HAP-1 (cell line): ENCODE data around the gene RGP1.

ENCODE experiments used
- DNase-seq, 2 experiments: peaks; one replicate each; pipeline ENCODE4 v3.0.0-alpha.2; 2016 to 2020; ENCODE audit warnings: low spot score in 2 of 2
- H3K27me3 ChIP-seq: fragments of 250-450 bp; sonication (Bioruptor Pico); 2 replicates; pipeline ENCODE4 v1.5.1; 2020; ENCODE audit warnings: low read depth, mild to moderate bottlenecking, moderate library complexity
- H3K36me3 ChIP-seq: fragments of 250-450 bp; sonication (Bioruptor Pico); replicated peaks from 2 replicates; pipeline ENCODE4 v1.5.1; 2020; ENCODE audit warnings: mild to moderate bottlenecking
- H3K4me1 ChIP-seq: fragments of 250-450 bp; sonication (Bioruptor Pico); 2 replicates; pipeline ENCODE4 v1.5.1; 2020; ENCODE audit warnings: mild to moderate bottlenecking
- H3K4me3 ChIP-seq: fragments of 250-450 bp; sonication (Bioruptor Pico); 2 replicates; pipeline ENCODE4 v1.5.1; 2020; ENCODE audit warnings: mild to moderate bottlenecking, moderate library complexity
- H3K9me3 ChIP-seq: fragments of 250-450 bp; sonication (Bioruptor Pico); 2 replicates; pipeline ENCODE4 v1.5.1; 2020; ENCODE audit warnings: mild to moderate bottlenecking, moderate library complexity
- in situ Hi-C: fragments of 300-500 bp; cut with MboI; formaldehyde crosslinking; loops from 3 replicates; pipeline ENCODE4 v1.14.3; 2020; ENCODE audit warnings: low sequenced_read_pairs, inconsistent platforms, mixed read lengths

RGP1 gene

GRCh38 chr9:35743452-35743851 is 5.6 kb upstream of the RGP1 start:
- H3K27me3 ChIP-seq = no peaks in the 10 kb centered on the region
- H3K9me3 ChIP-seq = no peaks in the 10 kb centered on the region
- in situ Hi-C loops = no loop called here
- DNase-seq = no peak
- peaks cover 63% of the 10 kb centered on the region for H3K36me3 ChIP-seq
- H3K4me1 ChIP-seq = peaks cover 11% of the 10 kb centered on the region; the same call in 1 of the 2 replicates
- H3K4me3 ChIP-seq = no peak overlapping the region

GRCh38 chr9:35743880-35744518 is 5.1 kb upstream of the RGP1 start:
- no peak overlapping the region for H3K4me3 ChIP-seq
- peaks cover 58% of the 10 kb centered on the region for H3K36me3 ChIP-seq
- in situ Hi-C loops = no loop called here
- no peak for DNase-seq
- peaks cover 11% of the 10 kb centered on the region; the same call in 1 of the 2 replicates for H3K4me1 ChIP-seq
- H3K9me3 ChIP-seq = no peaks in the 10 kb centered on the region
- H3K27me3 ChIP-seq = no peaks in the 10 kb centered on the region

GRCh38 chr9:35745569-35745968 is 3.5 kb upstream of the RGP1 start:
- no peaks in the 10 kb centered on the region for H3K27me3 ChIP-seq
- H3K4me1 ChIP-seq = peaks cover 11% of the 10 kb centered on the region; the same call in 1 of the 2 replicates
- peaks cover 42% of the 10 kb centered on the region for H3K36me3 ChIP-seq
- DNase-seq = no peak
- in situ Hi-C loops = no loop called here
- peak overlapping the region; percentile 92 for H3K4me3 ChIP-seq
- no peaks in the 10 kb centered on the region for H3K9me3 ChIP-seq

GRCh38 chr9:35746583-35746982 is 2.5 kb upstream of the RGP1 start:
- H3K9me3 ChIP-seq = no peaks in the 10 kb centered on the region
- no peaks in the 10 kb centered on the region for H3K27me3 ChIP-seq
- H3K36me3 ChIP-seq = peaks cover 39% of the 10 kb centered on the region
- H3K4me3 ChIP-seq = peak overlapping the region; percentile 92
- in situ Hi-C loops = no loop called here
- peaks cover 11% of the 10 kb centered on the region; the same call in 1 of the 2 replicates for H3K4me1 ChIP-seq
- peak in 1 of 2 experiments; percentile 52 for DNase-seq

- peaks cover 11% of the 10 kb centered on the region; the same call in 1 of the 2 replicates for H3K4me1 ChIP-seq
- peak overlapping the region; percentile 92 for H3K4me3 ChIP-seq
- DNase-seq = no peak
- peaks cover 39% of the 10 kb centered on the region for H3K36me3 ChIP-seq
- no peaks in the 10 kb centered on the region for H3K27me3 ChIP-seq
- in situ Hi-C loops = no loop called here
- H3K9me3 ChIP-seq = no peaks in the 10 kb centered on the region
Observed at GRCh38 chr9:35748242-35748857, 737 bp upstream of the RGP1 start.

- DNase-seq = peak in 1 of 2 experiments; percentile 58
- Histone ChIP-seq H3K4me3 (peak overlapping the region; percentile 92), H3K36me3 (peaks cover 36% of the 10 kb centered on the region), H3K9me3 (no peaks in the 10 kb centered on the region), H3K27me3 (no peaks in the 10 kb centered on the region), H3K4me1 (peaks cover 11% of the 10 kb centered on the region; the same call in 1 of the 2 replicates)
- in situ Hi-C loops = no loop called here
Observed at GRCh38 chr9:35749515-35750255, 598 bp downstream of the RGP1 start.

GRCh38 chr9:35750256-35750531 is 1.1 kb downstream of the RGP1 start:
- Histone ChIP-seq H3K27me3 (no peaks in the 10 kb centered on the region), H3K36me3 (peaks cover 38% of the 10 kb centered on the region), H3K9me3 (no peaks in the 10 kb centered on the region), H3K4me1 (peaks cover 11% of the 10 kb centered on the region; the same call in 1 of the 2 replicates), H3K4me3 (peak overlapping the region; percentile 92)
- DNase-seq = no peak
- in situ Hi-C loops = no loop called here

- H3K36me3 ChIP-seq = peaks cover 35% of the 10 kb centered on the region
- H3K4me1 ChIP-seq = peaks cover 9% of the 10 kb centered on the region
- no peak overlapping the region for H3K4me3 ChIP-seq
- H3K9me3 ChIP-seq = no peaks in the 10 kb centered on the region
- in situ Hi-C loops = no loop called here
- no peak for DNase-seq
- no peaks in the 10 kb centered on the region for H3K27me3 ChIP-seq
Observed at GRCh38 chr9:35753466-35753865, 4.4 kb downstream of the RGP1 start.

- Histone ChIP-seq H3K27me3 (no peaks in the 10 kb centered on the region), H3K36me3 (peaks cover 35% of the 10 kb centered on the region), H3K4me3 (no peak within 1 kb of the TSS), H3K9me3 (no peaks in the 10 kb centered on the region), H3K4me1 (peaks cover 14% of the 10 kb centered on the region)
- peak in 1 of 2 experiments; percentile 6 for DNase-seq
- in situ Hi-C loops = no loop called here
Observed at GRCh38 chr9:35754264-35754663, 5.2 kb downstream of the RGP1 start, which contains the start of gene MSMP. TSS of gene MSMP (minus strand) at chr9:35754276. CDS start at chr9:35754129, 147 bp downstream.

- Histone ChIP-seq H3K4me1 (peaks cover 17% of the 10 kb centered on the region), H3K4me3 (no peak overlapping the region)
- in situ Hi-C loops = no loop called here
Observed at GRCh38 chr9:35755071-35755470, 6.0 kb downstream of the RGP1 start.

GRCh38 chr9:35756275-35757225 is 7.5 kb downstream of the RGP1 start:
- DNase-seq = peak; percentile 41 to 87
- Histone ChIP-seq H3K27me3 (no peaks in the 10 kb centered on the region), H3K36me3 (peaks cover 30% of the 10 kb centered on the region), H3K4me1 (peaks cover 27% of the 10 kb centered on the region), H3K9me3 (no peaks in the 10 kb centered on the region), H3K4me3 (peak overlapping the region; percentile 69)
- in situ Hi-C loops = no loop called here

More at GRCh38 chr9:35755071-35755470, 6.0 kb downstream of the RGP1 start:
- peaks cover 35% of the 10 kb centered on the region for H3K36me3 ChIP-seq
- H3K27me3 ChIP-seq = no peaks in the 10 kb centered on the region
- DNase-seq = no peak
- no peaks in the 10 kb centered on the region for H3K9me3 ChIP-seq

- Histone ChIP-seq H3K4me3 (peak overlapping the region; percentile 69), H3K27me3 (no peaks in the 10 kb centered on the region), H3K36me3 (peaks cover 24% of the 10 kb centered on the region), H3K9me3 (no peaks in the 10 kb centered on the region), H3K4me1 (peaks cover 33% of the 10 kb centered on the region)
- in situ Hi-C loops = no loop called here
- DNase-seq = peak; percentile 53 to 72
Observed at GRCh38 chr9:35757226-35757891, 8.3 kb downstream of the RGP1 start.

GRCh38 chr9:35757892-35758275 is 8.8 kb downstream of the RGP1 start:
- Histone ChIP-seq H3K27me3 (no peaks in the 10 kb centered on the region), H3K4me1 (peaks cover 37% of the 10 kb centered on the region), H3K4me3 (peak overlapping the region; percentile 69), H3K9me3 (no peaks in the 10 kb centered on the region), H3K36me3 (peaks cover 19% of the 10 kb centered on the region)
- in situ Hi-C loops = no loop called here
- no peak for DNase-seq
